ENCODE data around the gene SLC30A4. TPM values are rescaled to one million over a fixed set of nuclear protein-coding genes. Genes with fewer than 3 reads are reported as not detected.

Gene SLC30A4
- total and polyA plus RNA-seq, 2 experiments from 2014 or later, result not detected

GRCh38 chr15:45498701-45499100 is 23.9 kb downstream of the SLC30A4 start (continued):
- TF ChIP-seq, protein P1, sequence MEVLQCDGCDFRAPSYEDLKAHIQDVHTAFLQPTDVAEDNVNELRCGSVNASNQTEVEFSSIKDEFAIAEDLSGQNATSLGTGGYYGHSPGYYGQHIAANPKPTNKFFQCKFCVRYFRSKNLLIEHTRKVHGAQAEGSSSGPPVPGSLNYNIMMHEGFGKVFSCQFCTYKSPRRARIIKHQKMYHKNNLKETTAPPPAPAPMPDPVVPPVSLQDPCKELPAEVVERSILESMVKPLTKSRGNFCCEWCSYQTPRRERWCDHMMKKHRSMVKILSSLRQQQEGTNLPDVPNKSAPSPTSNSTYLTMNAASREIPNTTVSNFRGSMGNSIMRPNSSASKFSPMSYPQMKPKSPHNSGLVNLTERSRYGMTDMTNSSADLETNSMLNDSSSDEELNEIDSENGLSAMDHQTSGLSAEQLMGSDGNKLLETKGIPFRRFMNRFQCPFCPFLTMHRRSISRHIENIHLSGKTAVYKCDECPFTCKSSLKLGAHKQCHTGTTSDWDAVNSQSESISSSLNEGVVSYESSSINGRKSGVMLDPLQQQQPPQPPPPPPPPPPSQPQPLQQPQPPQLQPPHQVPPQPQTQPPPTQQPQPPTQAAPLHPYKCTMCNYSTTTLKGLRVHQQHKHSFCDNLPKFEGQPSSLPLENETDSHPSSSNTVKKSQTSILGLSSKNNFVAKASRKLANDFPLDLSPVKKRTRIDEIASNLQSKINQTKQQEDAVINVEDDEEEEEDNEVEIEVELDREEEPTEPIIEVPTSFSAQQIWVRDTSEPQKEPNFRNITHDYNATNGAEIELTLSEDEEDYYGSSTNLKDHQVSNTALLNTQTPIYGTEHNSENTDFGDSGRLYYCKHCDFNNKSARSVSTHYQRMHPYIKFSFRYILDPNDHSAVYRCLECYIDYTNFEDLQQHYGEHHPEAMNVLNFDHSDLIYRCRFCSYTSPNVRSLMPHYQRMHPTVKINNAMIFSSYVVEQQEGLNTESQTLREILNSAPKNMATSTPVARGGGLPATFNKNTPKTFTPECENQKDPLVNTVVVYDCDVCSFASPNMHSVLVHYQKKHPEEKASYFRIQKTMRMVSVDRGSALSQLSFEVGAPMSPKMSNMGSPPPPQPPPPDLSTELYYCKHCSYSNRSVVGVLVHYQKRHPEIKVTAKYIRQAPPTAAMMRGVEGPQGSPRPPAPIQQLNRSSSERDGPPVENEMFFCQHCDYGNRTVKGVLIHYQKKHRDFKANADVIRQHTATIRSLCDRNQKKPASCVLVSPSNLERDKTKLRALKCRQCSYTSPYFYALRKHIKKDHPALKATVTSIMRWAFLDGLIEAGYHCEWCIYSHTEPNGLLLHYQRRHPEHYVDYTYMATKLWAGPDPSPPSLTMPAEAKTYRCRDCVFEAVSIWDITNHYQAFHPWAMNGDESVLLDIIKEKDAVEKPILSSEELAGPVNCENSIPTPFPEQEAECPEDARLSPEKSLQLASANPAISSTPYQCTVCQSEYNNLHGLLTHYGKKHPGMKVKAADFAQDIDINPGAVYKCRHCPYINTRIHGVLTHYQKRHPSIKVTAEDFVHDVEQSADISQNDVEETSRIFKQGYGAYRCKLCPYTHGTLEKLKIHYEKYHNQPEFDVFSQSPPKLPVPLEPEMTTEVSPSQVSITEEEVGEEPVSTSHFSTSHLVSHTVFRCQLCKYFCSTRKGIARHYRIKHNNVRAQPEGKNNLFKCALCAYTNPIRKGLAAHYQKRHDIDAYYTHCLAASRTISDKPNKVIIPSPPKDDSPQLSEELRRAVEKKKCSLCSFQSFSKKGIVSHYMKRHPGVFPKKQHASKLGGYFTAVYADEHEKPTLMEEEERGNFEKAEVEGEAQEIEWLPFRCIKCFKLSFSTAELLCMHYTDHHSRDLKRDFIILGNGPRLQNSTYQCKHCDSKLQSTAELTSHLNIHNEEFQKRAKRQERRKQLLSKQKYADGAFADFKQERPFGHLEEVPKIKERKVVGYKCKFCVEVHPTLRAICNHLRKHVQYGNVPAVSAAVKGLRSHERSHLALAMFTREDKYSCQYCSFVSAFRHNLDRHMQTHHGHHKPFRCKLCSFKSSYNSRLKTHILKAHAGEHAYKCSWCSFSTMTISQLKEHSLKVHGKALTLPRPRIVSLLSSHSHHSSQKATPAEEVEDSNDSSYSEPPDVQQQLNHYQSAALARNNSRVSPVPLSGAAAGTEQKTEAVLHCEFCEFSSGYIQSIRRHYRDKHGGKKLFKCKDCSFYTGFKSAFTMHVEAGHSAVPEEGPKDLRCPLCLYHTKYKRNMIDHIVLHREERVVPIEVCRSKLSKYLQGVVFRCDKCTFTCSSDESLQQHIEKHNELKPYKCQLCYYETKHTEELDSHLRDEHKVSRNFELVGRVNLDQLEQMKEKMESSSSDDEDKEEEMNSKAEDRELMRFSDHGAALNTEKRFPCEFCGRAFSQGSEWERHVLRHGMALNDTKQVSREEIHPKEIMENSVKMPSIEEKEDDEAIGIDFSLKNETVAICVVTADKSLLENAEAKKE (CRISPR knock-in tag; IDR thresholded peaks at IDR 0.05), result no peak
- TF ChIP-seq STAT1 (IDR thresholded peaks at IDR 0.05; ENCODE audit: unreplicated experiment) (no peak), ZNF331 (CRISPR knock-in tag; IDR thresholded peaks at IDR 0.05; ENCODE audit: low read depth) (no peak), ZNF114 (CRISPR knock-in tag; IDR thresholded peaks at IDR 0.05) (no peak), EZH2 (IDR thresholded peaks at IDR 0.05; ENCODE audit: low read depth, unreplicated experiment) (no peak), CTCF (conservative IDR thresholded peaks at IDR 0.05; ENCODE audit: low read depth in 2 of 2) (no peak), CREB1 (CRISPR knock-in tag; IDR thresholded peaks at IDR 0.05; ENCODE audit: low read depth) (no peak)

DNA sequence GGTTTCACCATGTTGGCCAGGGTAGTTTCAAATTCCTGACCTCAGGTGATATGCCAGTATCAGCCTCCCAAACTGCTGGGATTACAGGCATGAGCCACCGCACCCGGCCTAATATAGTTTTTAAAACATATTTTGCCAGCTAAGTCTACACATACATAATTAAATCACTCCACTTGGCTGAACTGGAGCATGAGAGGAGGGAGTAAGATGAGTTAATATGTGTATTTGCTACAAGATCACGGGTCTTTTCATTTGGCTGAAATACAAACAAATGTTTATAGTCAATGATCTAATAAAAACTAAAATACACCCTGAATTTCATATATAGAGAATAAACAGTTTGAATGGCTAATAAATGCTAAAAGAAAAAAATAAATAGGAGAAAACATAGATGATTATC is 25.3 kb downstream of the SLC30A4 start:
- ATAC-seq, result no peak
- TF ChIP-seq NANOG (IDR thresholded peaks at IDR 0.05; ENCODE audit: borderline replicate concordance) (no peak), POLR2AphosphoS5 (IDR thresholded peaks at IDR 0.05; ENCODE audit: low read depth) (no peak), STAT1 (IDR thresholded peaks at IDR 0.05; ENCODE audit: unreplicated experiment) (no peak), EZH2phosphoT487 (IDR thresholded peaks at IDR 0.05; ENCODE audit: unreplicated experiment) (no peak), EZH2 (IDR thresholded peaks at IDR 0.05; ENCODE audit: low read depth, unreplicated experiment) (no peak)
- TF ChIP-seq, protein P2, sequence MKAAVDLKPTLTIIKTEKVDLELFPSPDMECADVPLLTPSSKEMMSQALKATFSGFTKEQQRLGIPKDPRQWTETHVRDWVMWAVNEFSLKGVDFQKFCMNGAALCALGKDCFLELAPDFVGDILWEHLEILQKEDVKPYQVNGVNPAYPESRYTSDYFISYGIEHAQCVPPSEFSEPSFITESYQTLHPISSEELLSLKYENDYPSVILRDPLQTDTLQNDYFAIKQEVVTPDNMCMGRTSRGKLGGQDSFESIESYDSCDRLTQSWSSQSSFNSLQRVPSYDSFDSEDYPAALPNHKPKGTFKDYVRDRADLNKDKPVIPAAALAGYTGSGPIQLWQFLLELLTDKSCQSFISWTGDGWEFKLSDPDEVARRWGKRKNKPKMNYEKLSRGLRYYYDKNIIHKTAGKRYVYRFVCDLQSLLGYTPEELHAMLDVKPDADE (IDR thresholded peaks at IDR 0.05), result no peak
- TF ChIP-seq, protein P3, sequence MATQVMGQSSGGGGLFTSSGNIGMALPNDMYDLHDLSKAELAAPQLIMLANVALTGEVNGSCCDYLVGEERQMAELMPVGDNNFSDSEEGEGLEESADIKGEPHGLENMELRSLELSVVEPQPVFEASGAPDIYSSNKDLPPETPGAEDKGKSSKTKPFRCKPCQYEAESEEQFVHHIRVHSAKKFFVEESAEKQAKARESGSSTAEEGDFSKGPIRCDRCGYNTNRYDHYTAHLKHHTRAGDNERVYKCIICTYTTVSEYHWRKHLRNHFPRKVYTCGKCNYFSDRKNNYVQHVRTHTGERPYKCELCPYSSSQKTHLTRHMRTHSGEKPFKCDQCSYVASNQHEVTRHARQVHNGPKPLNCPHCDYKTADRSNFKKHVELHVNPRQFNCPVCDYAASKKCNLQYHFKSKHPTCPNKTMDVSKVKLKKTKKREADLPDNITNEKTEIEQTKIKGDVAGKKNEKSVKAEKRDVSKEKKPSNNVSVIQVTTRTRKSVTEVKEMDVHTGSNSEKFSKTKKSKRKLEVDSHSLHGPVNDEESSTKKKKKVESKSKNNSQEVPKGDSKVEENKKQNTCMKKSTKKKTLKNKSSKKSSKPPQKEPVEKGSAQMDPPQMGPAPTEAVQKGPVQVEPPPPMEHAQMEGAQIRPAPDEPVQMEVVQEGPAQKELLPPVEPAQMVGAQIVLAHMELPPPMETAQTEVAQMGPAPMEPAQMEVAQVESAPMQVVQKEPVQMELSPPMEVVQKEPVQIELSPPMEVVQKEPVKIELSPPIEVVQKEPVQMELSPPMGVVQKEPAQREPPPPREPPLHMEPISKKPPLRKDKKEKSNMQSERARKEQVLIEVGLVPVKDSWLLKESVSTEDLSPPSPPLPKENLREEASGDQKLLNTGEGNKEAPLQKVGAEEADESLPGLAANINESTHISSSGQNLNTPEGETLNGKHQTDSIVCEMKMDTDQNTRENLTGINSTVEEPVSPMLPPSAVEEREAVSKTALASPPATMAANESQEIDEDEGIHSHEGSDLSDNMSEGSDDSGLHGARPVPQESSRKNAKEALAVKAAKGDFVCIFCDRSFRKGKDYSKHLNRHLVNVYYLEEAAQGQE (IDR thresholded peaks at IDR 0.05; ENCODE audit: unreplicated experiment), result no peak

More for the DNA sequence above, 25.3 kb downstream of the SLC30A4 start:
- Mint-ChIP-seq H3K4me1 (peaks cover 3% of the 10 kb centered on the region; the same call in 1 of the 3 replicates), H3K36me3 (ENCODE audit: low read depth) (no peaks in the 10 kb centered on the region), H3K9me3 (no peaks in the 10 kb centered on the region), H3K27ac (no peak overlapping the region), H3K27me3 (ENCODE audit: insufficient read depth, low read depth, poor library complexity) (peaks cover 4% of the 10 kb centered on the region), H3K4me3 (no peak overlapping the region)
- no peaks in the 10 kb centered on the region for H3K36me3 ChIP-seq (ENCODE audit: insufficient read depth)
- peaks cover 11% of the 10 kb centered on the region; the same call in 1 of the 2 replicates for H3K4me1 ChIP-seq (ENCODE audit: insufficient read depth)
- no peaks in the 10 kb centered on the region for H3F3A ChIP-seq (replicated peaks; ENCODE audit: low read depth)
- no peak overlapping the region for H3K4me3 ChIP-seq
- no peak overlapping the region for H3K4me2 ChIP-seq
- no peak overlapping the region for H2AFZ ChIP-seq
- H3K79me2 ChIP-seq (replicated peaks; ENCODE audit: insufficient read depth), result no peaks in the 10 kb centered on the region
- H4K20me1 ChIP-seq (replicated peaks; ENCODE audit: insufficient read depth), result no peaks in the 10 kb centered on the region
- no peak for DNase-seq (ENCODE audit: low spot score)
- H3K9me2 ChIP-seq (ENCODE audit: insufficient read depth), result no peaks in the 10 kb centered on the region
- H3K27ac ChIP-seq (ENCODE audit: low read depth), result no peak overlapping the region
- H3K27me3 ChIP-seq (ENCODE audit: insufficient read depth), result no peaks in the 10 kb centered on the region

Measured in GM23338 (cell line).